ENCODE data around the gene ZNF774. TPM values are rescaled to one million over a fixed set of nuclear protein-coding genes. Genes with fewer than 3 reads are reported as not detected.

Gene ZNF774
- total RNA-seq, 2 experiments from 2014 or later, result 1.2 to 1.4 TPM

DNA sequence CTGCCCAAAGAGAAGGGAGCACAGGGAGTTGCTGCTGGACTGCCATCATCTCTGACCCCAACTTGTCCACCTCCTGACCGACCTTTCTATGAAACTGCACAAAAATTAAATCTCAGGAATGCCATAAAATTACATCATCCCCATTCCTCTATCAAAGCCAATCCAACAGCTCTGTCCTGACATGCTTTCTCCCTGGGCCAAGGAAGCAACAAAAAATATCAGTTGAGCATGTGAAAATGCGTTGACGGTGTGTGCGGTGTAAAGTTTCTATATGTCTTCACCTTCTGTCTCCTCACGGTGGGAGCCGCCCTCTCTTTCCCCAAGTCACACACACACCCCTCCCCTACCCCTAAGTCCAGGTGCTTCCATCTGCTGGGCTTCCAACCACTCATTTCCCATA, 3.6 kb upstream of the ZNF774 start:
- TF ChIP-seq, protein P1, sequence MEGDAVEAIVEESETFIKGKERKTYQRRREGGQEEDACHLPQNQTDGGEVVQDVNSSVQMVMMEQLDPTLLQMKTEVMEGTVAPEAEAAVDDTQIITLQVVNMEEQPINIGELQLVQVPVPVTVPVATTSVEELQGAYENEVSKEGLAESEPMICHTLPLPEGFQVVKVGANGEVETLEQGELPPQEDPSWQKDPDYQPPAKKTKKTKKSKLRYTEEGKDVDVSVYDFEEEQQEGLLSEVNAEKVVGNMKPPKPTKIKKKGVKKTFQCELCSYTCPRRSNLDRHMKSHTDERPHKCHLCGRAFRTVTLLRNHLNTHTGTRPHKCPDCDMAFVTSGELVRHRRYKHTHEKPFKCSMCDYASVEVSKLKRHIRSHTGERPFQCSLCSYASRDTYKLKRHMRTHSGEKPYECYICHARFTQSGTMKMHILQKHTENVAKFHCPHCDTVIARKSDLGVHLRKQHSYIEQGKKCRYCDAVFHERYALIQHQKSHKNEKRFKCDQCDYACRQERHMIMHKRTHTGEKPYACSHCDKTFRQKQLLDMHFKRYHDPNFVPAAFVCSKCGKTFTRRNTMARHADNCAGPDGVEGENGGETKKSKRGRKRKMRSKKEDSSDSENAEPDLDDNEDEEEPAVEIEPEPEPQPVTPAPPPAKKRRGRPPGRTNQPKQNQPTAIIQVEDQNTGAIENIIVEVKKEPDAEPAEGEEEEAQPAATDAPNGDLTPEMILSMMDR (IDR thresholded peaks at IDR 0.05), result no peak
- H3K27me3 Mint-ChIP-seq, result no peaks in the 10 kb centered on the region
- POLR2A ChIA-PET, result no interaction called here
- H3K9me3 Mint-ChIP-seq, result no peaks in the 10 kb centered on the region
- no peak overlapping the region for H3K4me3 Mint-ChIP-seq
- DNase-seq (no peak), ATAC-seq (no peak)
- CTCF ChIA-PET, result no interaction called here
- no peak overlapping the region for H3K27ac Mint-ChIP-seq
- H3K4me1 Mint-ChIP-seq (ENCODE audit: low read depth), result peaks cover 3% of the 10 kb centered on the region
- H3K36me3 Mint-ChIP-seq (ENCODE audit: low read depth), result no peaks in the 10 kb centered on the region
- intact Hi-C loops (cut with micrococcal nuclease), result no loop called here

DNA sequence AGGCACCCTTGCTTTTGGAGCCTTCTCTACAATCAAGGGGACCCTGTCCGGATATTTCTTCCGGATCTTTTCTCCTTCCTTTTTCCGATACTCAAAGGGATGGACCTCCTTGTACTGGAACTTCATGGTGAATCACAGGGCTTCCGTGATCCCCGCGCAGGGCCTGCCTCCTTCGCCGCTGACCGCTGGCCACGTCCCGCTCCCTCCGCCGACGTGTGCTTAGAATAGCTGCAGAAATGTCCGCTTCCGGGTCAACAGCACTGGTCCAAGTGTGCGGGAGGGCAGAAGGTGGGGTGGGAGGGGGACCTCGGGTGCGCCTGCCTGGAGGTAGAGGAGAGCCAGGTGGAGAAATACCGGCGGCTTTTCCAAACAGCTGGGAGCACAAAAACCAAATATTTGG, 3.0 kb upstream of the ZNF774 start:
- no peak for ATAC-seq
- intact Hi-C loops (cut with micrococcal nuclease), result no loop called here

DNA sequence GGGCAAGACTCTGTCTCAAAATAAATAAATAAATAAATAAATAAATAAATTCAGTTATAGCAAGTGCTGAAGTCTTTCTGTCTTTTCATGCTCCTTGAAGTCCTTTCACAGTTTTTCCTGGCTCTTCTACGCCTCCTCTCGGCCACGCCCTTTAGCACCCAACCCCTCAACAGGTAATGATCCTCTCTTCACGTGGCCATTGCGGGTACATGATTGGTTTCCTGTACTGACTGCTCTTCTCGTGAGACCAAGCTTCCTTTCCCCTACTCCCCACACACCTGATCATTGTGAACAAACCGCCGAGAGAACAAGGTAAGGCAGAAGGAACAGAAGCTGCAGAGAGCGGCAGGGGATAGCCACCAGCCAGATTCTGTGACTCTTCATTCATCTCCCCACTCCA, 2.3 kb upstream of the ZNF774 start:
- TF ChIP-seq, protein P1 (IDR thresholded peaks at IDR 0.05), result no peak
- Mint-ChIP-seq H3K36me3 (ENCODE audit: low read depth) (no peaks in the 10 kb centered on the region), H3K4me1 (ENCODE audit: low read depth) (peaks cover 2% of the 10 kb centered on the region), H3K27me3 (no peaks in the 10 kb centered on the region), H3K27ac (no peak overlapping the region), H3K9me3 (no peaks in the 10 kb centered on the region), H3K4me3 (no peak overlapping the region)
- intact Hi-C loops (cut with micrococcal nuclease), result no loop called here
- ATAC-seq (no peak), DNase-seq (no peak)
- POLR2A ChIA-PET, result no interaction called here
- CTCF ChIA-PET, result no interaction called here

More for the DNA sequence above, 3.0 kb upstream of the ZNF774 start:
- Mint-ChIP-seq H3K36me3 (ENCODE audit: low read depth) (no peaks in the 10 kb centered on the region), H3K27ac (no peak overlapping the region), H3K9me3 (no peaks in the 10 kb centered on the region), H3K4me1 (ENCODE audit: low read depth) (peaks cover 2% of the 10 kb centered on the region), H3K4me3 (no peak overlapping the region), H3K27me3 (no peaks in the 10 kb centered on the region)
- TF ChIP-seq, protein P1 (IDR thresholded peaks at IDR 0.05), result no peak
- no peak for DNase-seq
- CTCF ChIA-PET, result no interaction called here
- POLR2A ChIA-PET, result no interaction called here

DNA sequence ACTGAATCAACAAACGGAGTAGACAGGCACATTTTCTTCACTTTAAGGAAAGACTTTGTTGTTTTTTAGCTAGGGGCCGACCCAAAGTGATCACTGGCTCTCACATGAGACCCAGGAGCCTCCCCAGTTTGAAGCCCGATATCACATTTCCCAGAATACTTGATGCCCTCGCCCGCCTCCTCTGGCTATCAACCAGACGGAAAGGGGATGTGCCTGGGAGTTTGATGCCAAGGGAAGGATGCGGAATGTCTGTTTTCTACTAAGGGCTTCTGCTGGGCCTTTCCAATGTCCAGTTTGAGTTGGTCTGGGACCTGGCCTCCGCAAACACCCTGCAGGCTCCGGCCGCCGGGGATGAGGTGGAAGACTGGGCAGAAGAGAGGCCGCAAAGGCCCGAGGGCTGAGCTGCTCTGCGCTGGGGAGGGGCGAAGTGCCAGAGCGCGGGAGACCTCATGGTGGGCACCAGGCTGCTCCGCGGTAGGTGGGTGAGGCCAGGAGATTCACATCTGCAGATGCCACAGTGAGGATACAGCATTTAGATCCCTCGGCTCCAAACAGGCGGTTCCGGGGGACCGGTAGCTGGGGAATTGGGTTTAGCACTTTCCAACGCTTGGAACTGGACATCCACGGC, 491 bp upstream of the ZNF774 start:
- Mint-ChIP-seq H3K4me3 (peak overlapping the region; percentile 85), H3K36me3 (ENCODE audit: low read depth) (no peaks in the 10 kb centered on the region), H3K27me3 (no peaks in the 10 kb centered on the region), H3K4me1 (ENCODE audit: low read depth) (peaks cover 2% of the 10 kb centered on the region), H3K9me3 (no peaks in the 10 kb centered on the region), H3K27ac (peak overlapping the region; percentile 47)
- CTCF ChIA-PET, result interaction anchor here (1.2 to 1.9 kb wide), 4 partner anchors 11 to 58 kb away, joined by 3 to 9 read pairs (median 4); no protein-coding TSS in a partner anchor
- POLR2A ChIA-PET, result interaction anchor here (0.6 to 1.5 kb wide), 7 partner anchors 9 to 99 kb away, joined by 3 to 5 read pairs (median 4); no protein-coding TSS in a partner anchor
- ATAC-seq (peak; percentile 34), DNase-seq (no peak)
- intact Hi-C loops (cut with micrococcal nuclease), result no loop called here
- TF ChIP-seq, protein P1 (IDR thresholded peaks at IDR 0.05), result no peak

DNA sequence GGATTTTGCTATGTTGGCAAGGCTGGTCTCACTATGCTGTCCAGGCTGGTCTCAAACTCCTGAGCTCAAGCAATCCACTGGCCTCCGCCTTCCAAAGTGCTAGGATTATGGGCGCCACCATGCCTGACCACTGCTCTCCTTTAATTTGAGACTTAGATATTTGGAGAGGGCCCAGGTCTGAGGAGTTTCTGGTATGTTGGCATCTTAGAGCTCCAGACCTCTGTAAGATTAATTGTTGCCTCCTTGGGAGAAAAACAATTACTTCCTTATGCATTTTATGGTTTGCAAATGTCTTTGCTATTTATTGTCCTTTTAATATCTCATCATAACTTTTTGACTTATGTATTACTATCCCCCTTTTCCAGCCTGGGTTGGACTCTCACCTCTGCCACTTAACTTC, 2.9 kb downstream of the ZNF774 start:
- no peak overlapping the region for H3K4me3 Mint-ChIP-seq
- H3K36me3 Mint-ChIP-seq (ENCODE audit: low read depth), result no peaks in the 10 kb centered on the region
- TF ChIP-seq, protein P1 (IDR thresholded peaks at IDR 0.05), result no peak
- H3K4me1 Mint-ChIP-seq (ENCODE audit: low read depth), result peaks cover 4% of the 10 kb centered on the region
- POLR2A ChIA-PET, result no interaction called here
- DNase-seq, result no peak
- no peaks in the 10 kb centered on the region for H3K9me3 Mint-ChIP-seq
- CTCF ChIA-PET, result interaction anchor here (1.2 to 1.8 kb wide), 3 partner anchors 8 to 127 kb away, joined by 4 to 7 read pairs (median 6); no protein-coding TSS in a partner anchor
- ATAC-seq, result no peak
- H3K27ac Mint-ChIP-seq, result no peak overlapping the region
- intact Hi-C loops (cut with micrococcal nuclease), result no loop called here
- no peaks in the 10 kb centered on the region for H3K27me3 Mint-ChIP-seq
